Left renal cortex interstitium (tissue), 4 donors: ENCODE results near the gene CALY. TPM values are rescaled to one million over a fixed set of nuclear protein-coding genes. Genes with fewer than 3 reads are reported as not detected.

Experiments used
- DNase-seq, 4 donors: peaks; one replicate each; pipeline ENCODE4 v3.0.0-alpha.2; 2013; ENCODE audit warnings: low read depth in 4 of 4, low spot score in 2 of 4, missing footprints in 1 of 4
- polyA plus RNA-seq, 4 donors: library from polyadenylated mRNA; unstranded; fragments of 120-200 nt; gene quantifications; one replicate each; pipeline ENCODE4 v1.2.1, GENCODE V29; 2013; ENCODE audit not compliant: insufficient read length in 4 of 4

The CALY gene
- polyA plus RNA-seq, 4 donors = 0.31 to 0.73 TPM; not detected in 2

DNA sequence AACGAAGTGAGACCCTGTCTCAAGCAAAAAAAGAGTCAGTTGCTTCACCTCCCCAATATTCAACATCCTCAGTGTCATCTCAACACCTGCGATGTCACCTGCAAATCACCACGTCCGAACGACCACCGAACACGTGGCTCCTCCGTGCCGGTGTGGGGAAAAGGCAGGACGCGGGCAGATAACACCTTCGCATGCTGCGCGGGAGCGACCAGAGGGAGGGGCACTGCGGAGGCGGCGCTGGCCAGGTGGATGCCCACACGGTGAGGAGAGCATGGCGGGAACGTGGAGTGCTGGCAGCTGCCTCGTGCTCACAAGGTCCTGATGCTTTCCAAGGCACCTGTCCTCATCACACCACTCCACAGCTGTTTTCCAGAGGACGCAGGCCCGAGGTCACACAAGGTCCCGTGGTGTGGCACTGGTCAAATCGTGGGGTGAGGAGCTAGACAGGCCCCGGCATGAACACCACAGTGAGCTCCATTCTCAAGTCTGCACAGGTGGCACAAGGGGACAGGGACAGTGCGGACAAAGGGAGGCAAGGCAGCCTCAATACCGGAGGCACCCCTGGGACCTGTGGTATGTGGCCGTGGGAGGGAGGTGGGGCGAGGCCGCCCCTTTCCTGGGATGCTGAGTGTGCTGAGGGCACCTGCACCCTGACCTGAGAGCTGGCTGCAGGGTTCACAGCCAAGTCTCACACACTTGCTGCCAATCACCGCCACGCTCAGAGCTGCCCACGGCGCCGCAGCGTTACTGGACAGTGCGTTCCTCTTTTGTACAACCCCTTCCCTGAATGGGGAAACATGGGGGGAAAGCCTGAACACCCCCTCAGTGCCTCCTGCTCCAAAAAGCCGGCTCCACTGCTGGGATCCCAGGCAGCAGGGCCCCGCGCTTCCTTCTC, 41.0 kb downstream of the CALY start:
- DNase-seq = no peak

DNA sequence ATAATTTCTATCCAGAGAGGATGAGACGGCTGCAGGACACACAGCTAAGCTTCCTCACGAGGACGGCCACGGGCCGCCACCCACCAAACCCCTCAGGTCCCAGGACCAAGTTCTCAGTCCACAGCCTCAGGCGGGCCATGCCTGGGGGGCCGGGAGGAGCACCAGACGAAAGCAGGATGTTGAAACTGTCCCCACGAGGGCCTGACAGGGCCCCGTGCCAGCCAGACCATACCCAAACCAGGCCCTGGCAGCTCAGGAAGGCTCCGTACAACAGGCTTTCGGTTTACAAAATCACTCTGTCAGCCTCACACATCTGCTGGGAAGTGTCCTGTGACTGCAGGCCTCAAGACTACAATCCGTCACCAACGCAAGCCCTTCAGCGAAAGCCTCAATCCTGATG, 42.5 kb downstream of the CALY start:
- DNase-seq = no peak

DNA sequence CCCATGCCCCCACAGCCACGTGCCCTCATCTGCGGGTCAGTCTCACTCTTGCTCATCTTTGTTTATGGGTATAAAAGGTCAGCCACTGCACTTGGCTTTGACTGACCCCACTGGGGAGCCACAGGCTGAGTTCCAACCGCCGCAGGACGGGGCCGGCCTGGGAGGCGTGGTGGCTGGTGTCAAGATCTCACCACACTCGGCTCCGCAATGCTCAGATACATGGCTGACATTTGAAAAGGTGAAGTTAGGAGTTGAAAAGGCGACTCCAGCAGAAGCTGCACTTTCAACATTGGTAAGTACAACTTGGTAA, 42.9 kb downstream of the CALY start:
- DNase-seq = no peak

GRCh38 chr10:133292919-133293809, 43.5 kb downstream of the CALY start:
- no peak for DNase-seq

DNA sequence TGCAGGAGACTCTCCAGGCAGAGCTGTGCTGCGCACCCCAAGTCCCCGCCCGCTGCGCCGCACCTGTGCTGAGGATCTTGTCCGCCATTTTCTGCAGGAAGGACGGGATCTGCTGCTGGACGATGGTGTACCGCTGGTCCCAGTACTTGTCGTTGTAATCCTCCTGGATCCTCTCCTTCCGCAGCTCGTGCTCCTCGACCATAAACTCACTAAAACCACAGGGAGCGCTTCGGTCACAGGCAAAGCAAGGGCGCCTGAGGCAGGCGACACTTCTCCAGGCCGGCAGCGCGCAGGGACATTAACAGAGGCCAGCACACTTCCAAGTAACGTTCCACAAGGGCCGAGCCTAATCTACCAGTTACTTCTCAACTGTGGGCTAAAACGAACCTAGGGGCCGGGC, 46.9 kb downstream of the CALY start:
- DNase-seq = no peak

DNA sequence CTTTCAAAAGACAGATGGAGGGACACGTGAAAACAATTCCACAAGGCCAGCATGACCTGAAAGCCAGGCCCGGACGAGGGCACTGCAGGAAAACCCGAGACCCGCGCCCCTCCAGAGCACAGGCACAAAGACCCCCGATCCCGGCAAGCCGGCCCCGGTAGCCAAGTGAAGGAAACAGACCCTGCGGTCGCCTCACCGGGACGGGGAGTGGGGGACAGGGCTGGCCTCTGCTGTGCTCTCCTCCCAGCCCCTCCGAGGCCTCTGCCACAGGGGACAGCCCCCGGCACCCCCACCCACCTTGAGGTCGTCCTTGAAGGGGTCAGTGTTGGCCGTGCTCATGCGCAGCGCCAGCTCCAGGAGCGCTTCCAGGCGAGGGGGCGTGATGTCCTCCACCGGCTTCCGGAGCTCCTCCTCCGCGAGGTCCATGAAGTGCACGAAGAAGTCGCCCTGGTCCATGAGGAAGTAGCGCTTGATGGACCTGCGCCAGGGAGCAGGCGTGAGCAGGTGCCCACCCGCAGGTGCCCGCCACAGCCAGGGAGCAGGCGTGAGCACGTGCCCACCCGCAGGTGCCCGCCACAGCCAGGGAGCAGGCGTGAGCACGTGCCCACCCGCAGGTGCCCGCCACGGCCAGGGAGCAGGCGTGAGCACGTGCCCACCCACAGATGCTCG, 48.7 kb downstream of the CALY start:
- DNase-seq = no peak

- DNase-seq = no peak
Measured at GRCh38 chr10:133286366-133286765, 50.3 kb downstream of the CALY start.

DNA sequence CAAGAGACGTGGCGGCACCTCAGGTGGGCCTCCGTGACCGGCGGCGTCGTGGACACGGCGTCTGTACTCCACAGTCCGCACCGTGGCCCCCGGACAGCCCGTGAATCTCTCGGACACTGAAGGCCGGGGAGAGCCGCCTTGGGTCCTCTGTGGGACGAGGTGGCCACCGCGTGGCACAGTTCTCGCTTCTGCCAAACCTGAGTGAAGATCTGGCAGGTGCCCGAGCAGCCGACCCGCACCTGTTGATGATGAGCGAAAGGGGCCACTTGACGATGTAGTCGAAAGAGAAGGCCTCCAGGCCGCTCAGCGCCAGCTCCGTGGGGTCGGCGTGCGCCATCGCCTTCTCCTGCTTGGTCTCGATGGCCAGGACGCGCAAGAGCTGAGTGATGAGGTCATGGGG, 51.5 kb downstream of the CALY start:
- DNase-seq = no peak

- no peak for DNase-seq
Measured at GRCh38 chr10:133283931-133284330, 52.8 kb downstream of the CALY start.

DNA sequence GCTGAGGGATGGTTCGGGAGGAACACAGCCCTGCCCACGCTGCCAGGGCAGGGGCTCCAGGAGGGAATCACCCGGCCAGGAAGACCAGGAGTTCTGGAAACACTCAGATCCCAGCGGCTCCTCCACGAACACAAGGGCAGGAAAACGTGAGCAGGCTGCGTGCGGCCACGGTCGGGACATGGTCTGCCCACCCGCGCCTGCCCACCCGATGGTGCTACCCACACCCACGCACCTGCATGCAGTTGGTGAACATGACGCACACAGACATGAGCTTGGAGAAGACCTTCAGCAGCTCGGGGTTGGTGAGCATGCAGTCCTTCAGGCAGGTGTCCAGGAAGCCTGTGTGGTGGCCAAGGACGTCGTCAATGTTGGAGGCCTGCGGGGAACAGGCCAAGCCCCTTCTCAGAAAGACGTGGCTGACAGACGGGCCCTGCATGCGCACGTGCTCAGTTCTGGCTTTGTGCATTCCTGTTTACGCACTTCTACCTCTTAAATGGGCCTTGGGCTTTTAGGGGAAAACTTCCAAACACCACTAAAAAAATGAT, 53.8 kb downstream of the CALY start:
- DNase-seq = no peak

GRCh38 chr10:133281628-133282372, 54.9 kb downstream of the CALY start:
- no peak for DNase-seq

GRCh38 chr10:133281084-133281483, 55.6 kb downstream of the CALY start:
- DNase-seq = no peak

GRCh38 chr10:133280391-133281059, 56.2 kb downstream of the CALY start:
- DNase-seq = no peak

GRCh38 chr10:133279326-133280226, 57.1 kb downstream of the CALY start:
- no peak for DNase-seq

- DNase-seq = no peak
Measured at GRCh38 chr10:133278577-133279265, 58.0 kb downstream of the CALY start.

DNA sequence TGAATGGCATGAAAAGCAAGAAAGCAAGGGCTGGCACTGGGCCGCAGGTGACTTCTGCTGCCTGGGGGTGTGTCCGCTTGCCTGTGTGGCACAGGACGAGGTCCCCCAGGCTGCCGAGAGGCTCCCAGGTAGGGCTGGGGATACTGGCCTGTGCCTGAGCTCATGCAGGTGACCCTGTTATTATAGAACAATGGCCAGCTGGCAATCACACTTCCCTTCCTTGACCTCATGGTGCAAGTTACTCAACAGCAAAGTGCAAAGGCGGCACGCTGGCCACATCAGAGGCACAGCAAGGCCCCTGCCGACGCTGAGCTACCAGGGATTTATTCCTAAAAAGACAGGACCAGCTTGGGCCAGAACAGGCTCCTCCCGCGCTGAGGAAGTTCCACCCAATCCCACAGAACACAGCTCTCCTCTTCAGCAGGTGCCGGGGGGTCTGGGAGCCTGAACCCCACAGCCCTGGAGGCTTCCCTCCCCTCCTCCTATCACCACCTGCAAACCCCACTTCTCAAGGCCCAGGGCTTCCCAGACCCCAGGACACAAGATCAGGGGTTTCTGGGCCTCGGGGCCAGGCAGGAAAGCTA, 58.6 kb downstream of the CALY start:
- no peak for DNase-seq

DNA sequence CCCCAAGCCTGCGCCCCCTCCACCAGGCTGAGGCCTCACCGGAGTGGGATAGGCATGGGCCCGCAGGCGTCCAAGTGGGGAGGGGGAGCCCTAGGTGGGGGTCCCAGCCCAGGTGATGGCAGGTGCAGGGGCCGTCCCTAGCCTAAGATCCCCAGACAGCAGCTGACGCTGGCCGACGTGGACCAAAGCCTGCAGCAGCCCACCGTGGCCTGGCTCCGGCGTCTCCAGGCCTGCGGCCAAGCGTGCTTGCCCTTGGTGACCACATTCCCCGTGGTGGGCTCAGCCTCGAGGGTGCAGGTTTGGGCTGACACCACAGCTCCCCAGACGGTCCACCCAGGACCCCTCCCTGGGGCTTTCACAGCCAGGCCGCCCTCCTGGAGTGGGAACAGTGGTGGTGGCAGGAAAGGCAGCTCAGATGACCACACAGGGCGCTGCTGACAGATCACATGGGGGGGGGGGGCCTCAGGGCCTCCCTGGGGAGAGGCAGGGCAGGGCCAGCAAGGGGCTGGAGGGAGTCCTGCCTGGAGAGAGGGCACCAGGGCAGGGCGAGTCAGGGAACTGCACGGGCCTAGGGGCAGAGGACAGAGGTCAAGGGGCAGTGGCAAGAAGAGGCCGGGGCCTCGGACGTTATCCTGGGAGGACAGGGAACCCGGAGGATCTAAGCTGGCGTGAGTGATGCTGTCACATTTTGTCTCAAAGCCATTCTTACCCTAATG, 59.3 kb downstream of the CALY start:
- DNase-seq = no peak
